ENCODE results near the gene RNF121.

The RNF121 gene

DNA sequence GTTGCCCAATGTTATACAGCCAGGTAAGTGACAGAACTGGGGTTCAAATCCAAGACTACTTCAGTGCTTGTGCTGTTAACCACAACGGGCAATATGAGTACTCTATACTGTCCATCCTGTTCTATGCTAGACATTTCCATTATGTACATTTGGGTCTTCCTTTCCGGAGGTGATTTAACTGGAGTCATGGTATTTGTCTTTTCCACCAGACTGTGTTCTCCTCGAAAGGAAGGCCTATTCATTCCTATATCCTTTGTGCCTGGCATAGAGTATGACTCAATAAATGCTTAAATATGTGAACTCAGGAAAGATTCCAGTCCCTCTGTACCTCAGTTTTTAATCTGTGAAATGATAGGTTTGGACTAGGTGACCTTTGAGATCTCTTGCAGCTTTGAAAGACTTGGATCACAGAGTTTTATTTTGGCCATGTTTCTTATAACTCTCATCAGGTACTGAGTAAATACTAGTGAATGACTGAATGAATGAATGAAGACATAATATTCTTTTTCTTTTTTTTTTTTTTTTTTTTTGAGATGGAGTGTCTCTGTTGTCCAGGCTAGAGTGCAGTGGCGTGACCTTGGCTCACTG is 6.6 kb downstream of the RNF121 start:
- no peak for DNase-seq (ENCODE audit: low read depth)

DNA sequence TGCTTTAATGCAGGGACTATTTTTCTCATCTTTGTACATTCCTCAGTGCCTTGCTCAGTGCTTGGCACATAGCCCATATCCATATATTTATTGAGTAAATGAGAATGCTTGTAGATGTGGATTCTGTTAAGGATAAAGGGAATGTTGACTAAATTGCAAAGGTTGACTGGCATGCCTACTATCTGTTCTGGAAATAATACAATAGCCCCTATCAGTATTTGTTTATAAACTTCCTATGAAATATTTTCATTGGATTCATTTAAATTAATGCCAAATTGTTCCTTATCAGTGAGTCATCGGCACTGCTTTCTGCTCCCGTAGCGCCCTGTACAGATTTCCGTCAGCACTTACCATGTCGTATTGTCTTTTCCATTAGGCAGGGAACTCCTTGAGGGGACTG is 8.0 kb downstream of the RNF121 start:
- DNase-seq (ENCODE audit: low read depth): peak; percentile 59

DNA sequence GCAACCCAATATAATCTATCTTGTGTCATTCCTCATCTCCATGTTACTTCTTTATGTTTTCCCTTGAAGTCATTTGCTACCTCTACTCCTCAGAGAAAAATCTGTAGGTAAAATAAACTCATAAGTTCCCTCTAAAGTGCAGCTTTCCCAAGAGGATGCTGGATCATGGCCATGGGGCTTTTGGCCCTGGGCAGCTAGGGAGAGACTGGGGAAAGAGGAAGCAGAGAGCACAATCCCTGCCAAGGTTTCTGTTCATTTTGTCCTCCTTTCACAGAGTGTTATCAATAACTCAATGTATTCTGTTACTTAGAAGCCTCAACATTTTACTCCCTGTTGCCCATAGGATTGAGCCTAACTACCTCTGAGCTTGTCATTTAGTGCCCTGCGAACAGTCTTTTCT is 9.0 kb downstream of the RNF121 start:
- no peak for DNase-seq (ENCODE audit: low read depth)

DNA sequence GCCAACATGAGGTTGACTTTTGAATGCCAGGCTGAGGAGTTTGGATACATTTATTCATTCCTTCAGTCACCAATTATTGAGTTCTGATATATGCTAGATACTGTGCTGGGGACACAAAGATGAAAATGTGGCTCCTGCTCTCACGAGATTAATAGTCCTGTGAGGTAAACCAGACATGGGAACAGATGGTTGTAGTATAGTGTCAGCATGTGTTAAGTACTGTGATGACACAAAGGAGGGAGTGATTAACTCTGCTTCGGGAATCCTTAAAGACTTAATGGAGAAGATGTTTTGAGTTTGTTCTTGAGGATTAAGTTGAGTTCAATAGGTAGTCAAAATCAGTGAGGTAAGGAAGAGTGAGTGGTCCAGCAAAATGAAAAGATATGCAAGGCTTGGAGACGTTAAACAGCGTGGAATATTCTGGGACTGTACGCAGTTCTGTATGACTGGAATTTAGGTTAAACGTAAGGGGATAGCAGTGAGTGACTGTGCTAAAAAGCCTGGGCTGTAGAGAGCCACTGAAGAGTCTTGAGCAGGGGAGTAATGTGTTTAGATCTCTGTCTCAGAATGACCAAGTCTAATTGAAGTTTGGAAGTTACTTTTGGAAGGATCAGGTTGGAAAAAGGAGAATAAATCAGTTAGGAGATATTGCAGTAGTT is 11.8 kb downstream of the RNF121 start:
- peak; percentile 30 for DNase-seq (ENCODE audit: low read depth)

DNA sequence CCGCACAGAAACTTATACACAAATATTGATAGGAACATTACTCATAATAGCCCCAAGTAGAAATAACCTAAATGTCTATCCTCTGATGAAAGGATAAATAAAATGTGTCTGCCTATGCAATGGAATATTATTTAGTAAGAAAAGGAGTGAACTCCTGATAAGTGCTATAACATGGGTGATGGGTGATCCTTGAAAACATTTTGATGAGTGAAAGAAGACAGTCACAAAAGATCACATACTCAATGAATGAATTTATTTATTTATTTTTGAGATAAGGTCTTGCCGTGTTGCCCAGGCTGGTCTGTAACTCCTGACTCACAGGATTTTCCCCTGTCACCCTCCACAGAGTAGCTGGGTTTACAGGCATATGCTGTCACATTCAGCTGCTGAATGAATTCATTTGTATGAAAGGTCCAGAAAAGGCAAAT is 17.3 kb downstream of the RNF121 start:
- DNase-seq (ENCODE audit: low read depth): peak; percentile 78

DNA sequence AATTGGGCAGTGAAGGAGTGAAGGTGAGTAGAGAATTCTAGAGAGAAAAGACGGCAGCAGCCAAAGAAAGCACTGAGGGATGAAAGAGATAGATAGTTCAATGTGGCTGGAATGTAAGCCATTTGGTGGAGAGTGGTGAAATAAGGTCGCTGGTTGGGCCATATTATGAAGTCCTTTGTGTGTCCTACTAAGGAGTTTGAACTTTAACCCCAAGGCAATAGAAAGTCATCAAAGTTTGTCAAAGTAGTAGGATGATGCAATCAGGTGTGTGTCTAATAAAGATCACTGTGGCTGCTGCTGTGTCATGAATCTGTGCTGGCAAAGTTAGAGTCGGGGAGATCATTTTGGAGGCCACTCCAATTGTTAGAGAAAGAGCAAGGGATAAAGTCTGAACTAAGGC is 18.7 kb downstream of the RNF121 start:
- DNase-seq (ENCODE audit: low read depth): no peak

DNA sequence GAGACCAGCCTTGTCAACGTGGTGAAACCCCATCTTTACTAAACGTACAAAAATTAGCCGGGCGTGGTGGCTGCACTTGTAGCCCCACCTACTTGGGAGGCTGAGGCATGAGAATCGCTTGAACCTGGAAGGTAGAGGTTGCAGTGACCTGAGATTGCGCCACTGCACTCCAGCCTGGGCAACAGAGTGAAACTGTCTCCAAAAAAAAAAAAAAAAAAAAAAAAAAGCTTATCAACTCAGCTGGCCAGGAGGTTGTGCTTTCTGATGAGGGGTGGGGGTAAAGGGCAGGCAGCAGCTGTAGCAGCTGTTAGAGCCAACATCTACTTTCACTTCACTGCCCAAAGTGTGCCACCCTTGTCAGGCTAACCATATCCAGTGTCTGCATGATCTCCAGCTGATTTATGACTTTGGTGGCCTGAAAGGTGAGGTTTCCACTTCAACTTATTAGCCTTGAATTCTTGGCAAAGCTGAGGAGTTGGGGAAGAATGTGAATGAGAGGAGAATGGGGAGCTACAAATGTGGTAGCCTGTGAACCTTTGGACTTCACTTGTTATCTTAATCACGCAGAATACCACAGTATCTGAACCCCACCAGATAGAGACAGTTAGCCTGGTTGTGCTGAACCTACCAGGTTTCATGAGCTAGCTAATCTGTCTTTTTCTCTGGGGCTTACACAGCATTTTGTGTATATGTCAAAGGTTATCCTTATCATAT is 19.6 kb downstream of the RNF121 start:
- DNase-seq (ENCODE audit: low read depth): no peak

DNA sequence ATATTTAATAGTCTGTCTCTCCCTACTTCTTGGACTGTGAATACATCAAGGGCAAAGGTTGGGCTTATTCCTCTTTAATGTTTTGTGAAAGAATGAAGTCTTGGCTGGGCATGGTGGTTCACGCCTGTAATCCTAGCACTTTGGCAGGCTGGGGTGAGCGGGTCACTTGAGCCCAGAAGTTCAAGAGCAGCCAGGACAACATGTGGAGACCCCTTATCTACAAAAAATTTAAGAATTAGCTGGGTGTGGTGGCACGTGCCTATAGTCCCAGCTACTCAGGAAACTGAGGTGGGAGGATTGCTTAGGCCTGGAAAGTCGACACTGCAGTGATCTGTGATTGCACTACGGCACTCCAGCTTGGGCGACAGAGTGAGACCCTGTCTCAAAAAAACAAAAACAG is 20.2 kb downstream of the RNF121 start:
- no peak for DNase-seq (ENCODE audit: low read depth)

DNA sequence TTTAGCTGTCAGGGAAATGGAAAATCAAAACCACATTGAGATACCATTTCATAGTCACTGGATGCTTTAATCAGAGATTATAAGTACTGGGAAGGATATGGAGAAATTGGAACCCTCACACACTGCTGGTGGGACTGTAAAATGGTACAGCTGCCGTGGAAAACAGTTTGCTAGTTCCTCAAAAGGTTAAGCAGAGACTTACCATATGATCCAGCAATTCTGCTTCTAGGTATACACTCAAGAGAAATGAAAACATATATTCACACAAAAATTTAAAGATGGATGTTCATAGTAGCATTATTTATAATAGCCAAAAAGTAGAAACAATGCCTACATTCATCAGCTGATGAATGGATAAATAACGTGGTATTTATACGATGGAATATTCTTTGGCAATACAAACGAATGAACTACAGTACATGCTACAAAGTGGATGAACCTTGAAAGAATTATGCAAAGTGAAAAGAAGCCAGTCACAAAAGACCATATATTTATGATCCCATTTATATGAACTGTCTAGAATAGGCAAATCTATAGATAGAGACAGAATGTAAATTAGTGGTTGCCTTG is 23.0 kb downstream of the RNF121 start:
- DNase-seq (ENCODE audit: low read depth): no peak

DNA sequence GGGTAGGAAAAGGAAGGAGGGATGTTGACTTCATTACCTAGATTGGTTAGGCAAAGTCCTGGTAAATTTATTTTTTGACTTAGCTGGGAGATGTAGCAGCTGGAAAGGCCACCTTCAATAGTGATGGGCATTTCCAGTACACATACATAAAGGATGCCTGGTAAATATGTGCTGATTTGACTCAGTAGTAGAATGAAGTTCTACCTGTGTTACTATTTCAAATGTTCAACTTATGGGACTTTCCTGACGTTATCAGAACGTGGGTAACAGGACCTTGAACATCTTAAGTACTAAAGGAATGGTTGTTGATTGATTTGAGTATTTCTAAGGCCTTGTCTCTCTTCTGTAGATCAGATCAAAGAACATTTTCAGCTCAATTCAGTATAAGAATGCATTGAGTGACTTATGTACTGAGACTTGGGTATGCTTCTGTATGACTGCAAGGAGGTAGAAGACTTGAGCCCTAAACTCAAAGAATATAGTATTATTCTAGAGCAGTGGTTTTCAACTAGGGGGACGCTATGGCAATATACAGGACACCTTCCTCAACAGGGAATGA is 27.1 kb downstream of the RNF121 start:
- DNase-seq (ENCODE audit: low read depth): no peak

DNA sequence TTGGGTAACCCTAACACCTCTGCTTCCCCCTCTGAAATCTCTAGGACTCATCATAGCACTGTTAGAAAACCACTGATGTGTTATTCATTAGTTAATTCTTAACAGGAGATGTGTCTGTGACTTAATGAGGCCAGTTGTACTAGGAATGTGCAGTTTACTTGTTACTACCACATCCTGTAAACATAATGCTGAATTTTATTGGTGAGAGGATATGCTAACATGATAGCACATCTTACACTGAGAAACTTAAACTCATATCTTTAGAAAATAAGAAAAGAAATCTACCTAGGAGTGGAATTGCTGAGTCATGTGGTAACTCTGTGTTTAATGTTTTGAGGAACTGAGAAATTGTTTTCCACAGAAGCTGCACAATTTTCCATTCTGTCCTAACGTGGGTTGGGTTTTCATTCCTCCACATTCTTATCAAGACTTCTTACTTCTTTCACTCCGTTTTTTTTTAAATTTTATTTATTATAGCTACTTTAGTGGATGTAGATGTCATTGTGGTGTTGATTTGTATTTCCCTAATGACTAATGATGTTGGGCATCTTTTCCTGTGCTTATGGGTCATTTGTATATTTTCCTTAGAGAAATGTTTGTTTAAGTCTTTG is 33.7 kb downstream of the RNF121 start:
- DNase-seq (ENCODE audit: low read depth): peak; percentile 71

DNA sequence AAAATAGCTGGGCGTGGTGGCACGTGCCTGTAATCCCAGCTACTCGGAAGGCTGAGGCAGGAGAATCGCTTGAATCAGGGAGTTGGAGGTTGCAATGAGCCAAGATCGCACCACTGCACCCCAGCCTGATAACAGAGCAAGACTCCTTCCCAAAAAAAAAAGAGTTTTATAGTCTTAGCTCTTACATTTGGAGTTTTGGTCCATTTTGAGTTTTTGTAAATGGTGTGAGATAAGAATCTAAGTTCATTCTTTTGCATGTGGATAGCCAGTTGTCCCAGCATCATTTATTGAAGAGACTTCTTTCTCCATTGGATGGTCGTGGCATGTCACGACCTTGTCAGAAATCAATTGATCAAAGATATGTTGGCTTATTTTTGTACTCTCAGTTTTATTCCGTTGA is 34.6 kb downstream of the RNF121 start:
- no peak for DNase-seq (ENCODE audit: low read depth)

DNA sequence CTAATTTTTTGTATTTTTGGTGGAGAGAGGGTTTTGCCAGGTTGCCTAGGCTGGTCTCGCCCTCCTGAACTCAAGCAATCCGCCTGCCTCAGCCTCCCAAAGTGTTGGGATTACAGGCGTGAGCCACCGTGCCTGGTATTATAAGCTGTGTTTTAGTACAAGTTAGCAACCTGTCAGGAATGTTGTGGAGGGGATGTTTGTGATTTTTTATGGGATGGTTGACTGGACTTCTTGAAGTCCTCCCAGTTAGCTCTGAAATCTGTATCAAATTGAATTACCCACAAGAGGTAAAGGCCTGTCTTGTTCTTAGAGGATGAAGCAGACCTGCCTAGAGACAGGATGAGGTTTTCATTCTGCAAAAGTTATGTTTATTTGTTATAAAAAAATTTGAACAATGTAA is 35.8 kb downstream of the RNF121 start:
- peak; percentile 11 for DNase-seq (ENCODE audit: low read depth)

DNA sequence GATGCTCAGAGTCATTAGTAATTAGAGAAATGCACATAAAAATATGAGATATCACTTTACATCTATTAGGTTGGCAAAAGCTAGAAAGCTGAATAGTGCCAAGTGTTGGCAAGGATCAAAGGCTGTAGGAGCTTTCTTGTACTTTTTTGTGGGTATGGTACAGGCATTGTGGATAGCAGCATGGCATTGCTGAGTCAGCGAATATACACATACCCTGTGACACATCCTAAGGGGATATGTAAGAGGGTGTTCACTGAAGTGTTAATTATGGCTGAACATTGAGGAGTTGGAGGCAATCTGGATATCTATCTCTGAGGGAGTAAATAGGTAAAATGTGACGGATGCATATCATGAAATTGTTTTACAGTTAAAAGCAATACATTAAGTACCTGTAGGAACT is 42.8 kb downstream of the RNF121 start:
- no peak for DNase-seq (ENCODE audit: low read depth)

DNA sequence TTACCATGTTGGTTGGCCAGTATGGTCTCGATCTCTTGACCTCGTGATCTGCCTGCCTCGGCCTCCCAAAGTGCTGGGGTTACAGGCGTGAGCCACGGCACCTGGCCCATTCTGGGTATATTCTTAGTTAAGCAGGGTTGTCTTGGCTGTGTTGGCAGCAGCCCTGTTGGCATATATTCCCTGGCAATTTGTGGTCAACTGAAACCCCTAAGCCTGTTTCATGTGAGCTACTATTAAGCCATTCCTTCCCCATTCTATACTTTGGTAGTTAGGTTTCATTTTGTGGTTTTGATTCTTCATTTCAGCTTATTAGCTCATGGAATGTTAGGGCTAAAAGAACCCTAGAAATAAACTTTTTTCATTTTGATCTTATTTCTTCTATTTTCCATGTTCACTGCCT is 47.7 kb downstream of the RNF121 start:
- DNase-seq (ENCODE audit: low read depth): no peak

DNA sequence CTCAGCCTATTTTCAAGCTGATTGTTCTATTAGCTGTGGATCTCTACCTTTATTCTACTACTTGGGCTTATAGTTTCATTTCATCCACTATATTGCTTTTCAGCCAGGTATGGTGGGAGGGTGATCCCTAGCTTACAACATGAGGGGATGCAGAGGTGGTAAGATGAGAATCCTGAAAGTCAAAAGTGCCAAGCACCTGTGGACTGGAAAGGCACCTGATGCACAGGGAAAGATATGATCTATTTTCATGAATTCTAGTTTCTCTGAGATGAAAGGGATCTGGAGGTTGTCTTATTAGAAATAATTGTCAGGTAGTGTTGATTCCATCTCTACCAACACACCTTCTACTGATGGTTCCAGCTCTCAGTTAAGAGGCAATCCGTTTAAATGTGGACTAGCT is 48.2 kb downstream of the RNF121 start:
- DNase-seq (ENCODE audit: low read depth): no peak

DNA sequence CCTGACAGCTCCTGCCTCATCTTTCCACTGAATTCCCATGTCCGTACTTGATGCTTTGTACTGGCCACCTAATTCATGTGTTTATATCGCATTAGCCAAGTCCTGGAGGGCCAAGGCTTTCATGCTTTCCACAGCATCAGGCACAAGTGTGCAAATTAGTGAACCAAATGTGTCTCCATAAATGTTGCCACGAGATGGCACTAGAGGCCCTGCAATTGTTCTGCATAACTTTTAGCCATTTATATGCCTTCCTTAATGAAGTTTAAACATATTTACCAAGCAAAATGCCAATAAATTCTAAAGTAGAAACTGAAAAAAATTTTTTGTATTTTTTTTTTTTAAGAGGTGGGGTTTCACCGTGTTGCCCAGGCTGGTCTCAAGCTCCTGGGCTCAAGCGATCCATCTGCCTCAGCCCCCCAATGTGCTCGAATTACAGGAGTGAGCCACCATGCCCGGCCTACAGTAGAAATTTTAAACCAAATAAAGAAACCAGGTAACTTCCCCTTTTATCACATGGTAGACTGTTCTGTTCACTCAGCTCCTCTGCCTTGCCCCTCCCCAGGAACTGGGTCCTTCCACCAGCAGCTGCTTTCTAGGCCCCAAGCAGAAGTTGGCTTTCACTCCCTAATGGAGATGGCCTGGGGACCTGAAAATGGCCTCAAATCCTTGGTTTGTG is 49.0 kb downstream of the RNF121 start:
- peak; percentile 71 for DNase-seq (ENCODE audit: low read depth)

DNA sequence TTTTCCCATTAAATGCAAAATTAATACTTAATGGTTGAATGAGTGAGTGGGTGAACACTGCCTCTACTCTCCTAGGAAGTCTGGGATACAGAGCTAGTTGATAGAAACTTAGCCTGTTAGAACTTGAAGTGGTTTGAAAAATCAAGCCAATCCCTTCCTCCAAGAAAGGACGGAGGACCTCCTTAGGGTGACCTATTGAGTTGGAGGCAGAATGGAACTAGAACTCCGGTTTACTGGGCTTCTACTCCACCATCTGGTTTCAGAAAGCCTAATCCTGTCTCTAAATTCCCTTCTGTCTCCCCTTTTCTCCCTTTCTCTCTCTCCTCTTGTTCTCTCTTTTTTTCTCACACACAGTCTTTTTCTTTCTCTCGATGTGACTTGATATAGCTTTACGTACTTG is 50.2 kb downstream of the RNF121 start:
- no peak for DNase-seq (ENCODE audit: low read depth)

DNA sequence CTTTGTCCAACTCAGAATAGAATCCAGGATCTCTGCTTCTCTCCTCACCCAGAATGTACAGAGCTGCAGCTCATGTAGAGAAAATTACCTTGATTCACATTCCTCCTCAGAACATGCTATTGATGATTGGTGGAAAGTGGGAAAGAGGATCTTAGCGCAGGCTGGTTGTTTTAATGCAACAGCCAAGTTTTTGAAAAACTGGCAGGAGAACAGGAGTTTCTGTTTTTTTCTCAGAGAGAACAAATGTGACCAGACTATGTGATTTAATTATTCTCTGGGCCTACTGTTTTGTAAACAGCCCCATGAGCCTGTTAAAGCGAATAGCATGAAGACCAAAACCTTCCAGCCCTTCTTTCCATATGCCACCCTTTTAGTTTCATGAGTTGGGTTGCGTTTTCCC is 50.8 kb downstream of the RNF121 start:
- no peak for DNase-seq (ENCODE audit: low read depth)

DNA sequence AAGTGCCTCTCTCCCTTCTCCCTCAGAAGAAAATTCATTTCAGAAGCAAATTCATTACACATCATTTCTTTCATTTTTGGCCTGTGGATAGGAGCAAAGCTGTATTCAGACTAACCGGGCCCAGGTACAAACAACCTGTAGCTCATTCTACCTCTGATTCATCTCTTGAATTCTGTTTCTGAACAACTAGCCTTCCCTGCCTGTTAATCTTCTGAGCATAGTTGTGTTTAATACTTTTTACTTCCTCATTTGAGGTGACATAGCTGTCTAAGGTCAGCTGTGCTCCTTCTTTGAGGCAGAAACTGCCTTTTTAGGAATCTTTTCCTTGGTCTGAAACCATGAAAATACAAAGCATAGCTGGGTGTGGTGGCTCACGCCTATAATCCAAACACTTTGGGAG is 57.3 kb downstream of the RNF121 start:
- no peak for DNase-seq (ENCODE audit: low read depth)

DNA sequence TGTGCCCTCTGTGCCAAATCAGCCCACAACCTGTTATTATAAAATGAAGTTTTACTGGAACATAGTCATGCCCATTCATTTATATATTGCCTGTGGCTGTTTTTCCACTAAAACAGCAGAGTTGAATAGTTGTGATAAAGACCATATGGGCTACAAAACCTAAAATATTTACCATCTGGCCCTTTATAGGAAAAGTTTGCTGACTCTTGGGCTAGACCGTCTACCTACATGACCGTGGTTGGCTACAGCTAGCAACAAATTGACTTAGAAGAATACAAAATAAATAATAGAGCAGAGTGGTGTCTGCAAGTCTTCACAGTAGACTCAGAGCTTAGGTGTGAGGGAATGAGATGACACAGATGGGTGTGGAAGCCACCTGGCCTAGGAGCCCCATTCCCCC is 58.7 kb downstream of the RNF121 start:
- peak; percentile 22 for DNase-seq (ENCODE audit: low read depth)

DNA sequence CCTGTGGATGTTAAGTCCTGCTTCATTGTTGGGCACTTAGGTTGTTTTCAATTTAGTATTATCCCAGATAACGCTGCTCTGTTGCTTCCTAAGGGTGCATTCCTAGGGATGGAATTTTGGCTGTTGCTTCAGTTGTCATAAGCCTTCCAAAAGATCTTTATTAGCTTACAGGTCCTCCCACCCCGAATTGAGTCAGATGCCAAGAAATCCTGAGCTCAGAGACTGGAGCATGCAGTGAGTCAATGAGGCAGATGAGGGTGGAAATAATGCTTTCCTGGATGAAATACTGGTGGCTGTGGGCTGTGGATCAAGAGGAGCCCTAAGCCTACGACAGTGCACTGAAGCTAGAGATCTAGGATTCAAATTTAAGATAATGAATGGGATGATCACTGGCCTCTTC is 59.2 kb downstream of the RNF121 start:
- peak; percentile 93 for DNase-seq (ENCODE audit: low read depth)
